K562 (cell line): Measurements from ENCODE around the gene WNT3. TPM values are rescaled to one million over a fixed set of nuclear protein-coding genes. Genes with fewer than 3 reads are reported as not detected.

Experiments
- ADNP ChIP-seq: fragments of 200-800 bp; sonication (Bioruptor generic); IDR thresholded peaks from 2 replicates; pipeline ENCODE4 v1.6.1; 2016; ENCODE audit warnings: missing genetic modification characterization, missing compliant biosample characterization
- FOSL1 ChIP-seq: fragments of 200-800 bp; sonication (Bioruptor generic); conservative IDR thresholded peaks from 2 replicates; pipeline ENCODE4 v1.6.1; 2016; ENCODE audit warnings: missing genetic modification characterization, missing compliant biosample characterization
- FOXA3 ChIP-seq, 2 experiments: fragments of 450-650 bp in 1 of 2; sonication (generic) in 1 of 2; formaldehyde crosslinking; IDR thresholded peaks in 1 of 2; conservative IDR thresholded peaks in 1 of 2; 2 replicates each; pipeline versions ENCODE4 v1.4.0 to v1.8.0; 2020 to 2022; ENCODE audit warnings: mild to moderate bottlenecking in 2 of 2, missing genetic modification reagents in 1 of 2
- FOXJ2 ChIP-seq: fragments of 200-800 bp; sonication (Bioruptor generic); IDR thresholded peaks from 2 replicates; pipeline ENCODE4 v1.6.1; 2016; ENCODE audit warnings: missing genetic modification characterization, missing compliant biosample characterization
- IFI16 ChIP-seq: fragments of 250-450 bp; sonication (Bioruptor Pico); IDR thresholded peaks from 2 replicates; pipeline ENCODE4 v2.1.2; 2022; ENCODE audit warnings: mild to moderate bottlenecking, inconsistent platforms
- MECOM ChIP-seq: fragments of 250-450 bp; sonication (Bioruptor Pico); IDR thresholded peaks from 2 replicates; pipeline ENCODE4 v1.8.0; 2022; ENCODE audit warnings: inconsistent platforms
- MTA1 ChIP-seq: fragments of 450-650 bp; IDR thresholded peaks from 2 replicates; pipeline ENCODE4 v1.6.1; 2017; ENCODE audit warnings: borderline replicate concordance
- PHF8 ChIP-seq: fragments of 200-600 bp; sonication (generic); IDR thresholded peaks from 2 replicates; pipeline ENCODE4 v1.6.1; 2012; ENCODE audit warnings: mixed run types, mild to moderate bottlenecking, inconsistent platforms, low read length, moderate library complexity, borderline replicate concordance
- PTTG1 ChIP-seq: fragments of 450-650 bp; IDR thresholded peaks from 2 replicates; pipeline ENCODE4 v1.6.1; 2016; ENCODE audit warnings: low read depth, mild to moderate bottlenecking, missing genetic modification characterization, missing compliant biosample characterization
- RBM34 ChIP-seq: fragments of 200-400 bp; formaldehyde crosslinking; IDR thresholded peaks from 2 replicates; pipeline ENCODE4 v1.6.1; 2018; ENCODE audit warnings: low read length, borderline replicate concordance; ENCODE audit not compliant: insufficient read depth
- SRSF7 ChIP-seq: fragments of 200-400 bp; formaldehyde crosslinking; optimal IDR thresholded peaks from 2 replicates; pipeline ENCODE3; 2017; ENCODE audit warnings: mild to moderate bottlenecking, low read depth, low read length
- ZFP30 ChIP-seq: fragments of 250-450 bp; sonication (Bioruptor Pico); IDR thresholded peaks from 2 replicates; pipeline ENCODE4 v1.8.0; 2022; ENCODE audit warnings: moderate library complexity, mild to moderate bottlenecking, inconsistent platforms, borderline replicate concordance
- ZNF347 ChIP-seq: fragments of 450-650 bp; formaldehyde crosslinking; IDR thresholded peaks from 2 replicates; pipeline ENCODE4 v1.4.0; 2020; ENCODE audit warnings: low read depth, mild to moderate bottlenecking, moderate library complexity
- ZNF584 ChIP-seq: fragments of 200-800 bp; sonication (Bioruptor generic); IDR thresholded peaks from 2 replicates; pipeline ENCODE4 v1.6.1; 2016; ENCODE audit warnings: low read depth, mild to moderate bottlenecking, missing genetic modification characterization, missing compliant biosample characterization
- polyA plus RNA-seq, 8 experiments: library from polyadenylated mRNA; depleted of rRNA in 4 of 8; stranded (reverse) in 5 of 8; unstranded in 3 of 8; fragments of >200 nt; fragmentation: Nextera tagmentation in 2 of 8; fragmentation: Illumina TruSeq in 1 of 8; extraction: Ambion mirVana in 2 of 8; extraction: Trizol in 1 of 8; gene quantifications; 2 replicates each; pipeline versions ENCODE4 v1.2.1 to v1.2.3, GENCODE V29; 2011 to 2014; ENCODE audit warnings: inconsistent platforms in 1 of 8, missing spikeins in 1 of 8
- total RNA-seq, 7 experiments: library from RNA; depleted of rRNA in 6 of 7; stranded (reverse); fragments of >200 nt in 6 of 7; fragmentation: Illumina TruSeq in 2 of 7; extraction: Trizol in 2 of 7; gene quantifications; 2 replicates each; pipeline versions ENCODE4 v1.2.1 to v1.2.3, GENCODE V29; 2011 to 2021; ENCODE audit warnings: low replicate concordance in 1 of 7
- TF ChIP-seq, protein P1 (sequence below): fragments of 450-650 bp; IDR thresholded peaks from 2 replicates; pipeline ENCODE4 v1.6.1; 2016; ENCODE audit warnings: low read depth

WNT3 gene
- total and polyA plus RNA-seq, 9 of the 15 experiments (the other 6 are each of a cell fraction or from before 2014, with no cell fraction given), result 1.5 to 6.1 (median 3.3) TPM

DNA sequence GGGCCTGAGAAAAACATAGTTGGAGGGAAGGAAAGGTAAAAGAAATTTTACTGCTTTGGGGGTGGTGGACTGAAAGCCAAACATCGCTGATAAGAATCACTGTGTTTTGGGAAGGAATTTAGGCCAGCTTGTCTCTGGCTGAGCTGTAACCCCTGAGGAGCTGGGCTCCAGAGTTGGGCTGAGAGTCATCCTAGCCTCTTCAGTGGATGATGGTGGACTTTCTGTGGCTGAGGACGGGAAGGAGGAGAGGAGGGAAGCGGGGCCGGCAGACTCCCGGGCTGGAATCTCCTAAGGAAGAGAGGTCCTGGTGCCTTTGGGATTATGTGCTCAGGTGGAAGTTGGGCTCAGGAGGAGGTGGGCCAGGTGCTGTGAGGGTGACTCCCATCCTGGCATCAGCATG lies 41.5 kb upstream of the WNT3 start (continued):
- TF ChIP-seq, protein P1, sequence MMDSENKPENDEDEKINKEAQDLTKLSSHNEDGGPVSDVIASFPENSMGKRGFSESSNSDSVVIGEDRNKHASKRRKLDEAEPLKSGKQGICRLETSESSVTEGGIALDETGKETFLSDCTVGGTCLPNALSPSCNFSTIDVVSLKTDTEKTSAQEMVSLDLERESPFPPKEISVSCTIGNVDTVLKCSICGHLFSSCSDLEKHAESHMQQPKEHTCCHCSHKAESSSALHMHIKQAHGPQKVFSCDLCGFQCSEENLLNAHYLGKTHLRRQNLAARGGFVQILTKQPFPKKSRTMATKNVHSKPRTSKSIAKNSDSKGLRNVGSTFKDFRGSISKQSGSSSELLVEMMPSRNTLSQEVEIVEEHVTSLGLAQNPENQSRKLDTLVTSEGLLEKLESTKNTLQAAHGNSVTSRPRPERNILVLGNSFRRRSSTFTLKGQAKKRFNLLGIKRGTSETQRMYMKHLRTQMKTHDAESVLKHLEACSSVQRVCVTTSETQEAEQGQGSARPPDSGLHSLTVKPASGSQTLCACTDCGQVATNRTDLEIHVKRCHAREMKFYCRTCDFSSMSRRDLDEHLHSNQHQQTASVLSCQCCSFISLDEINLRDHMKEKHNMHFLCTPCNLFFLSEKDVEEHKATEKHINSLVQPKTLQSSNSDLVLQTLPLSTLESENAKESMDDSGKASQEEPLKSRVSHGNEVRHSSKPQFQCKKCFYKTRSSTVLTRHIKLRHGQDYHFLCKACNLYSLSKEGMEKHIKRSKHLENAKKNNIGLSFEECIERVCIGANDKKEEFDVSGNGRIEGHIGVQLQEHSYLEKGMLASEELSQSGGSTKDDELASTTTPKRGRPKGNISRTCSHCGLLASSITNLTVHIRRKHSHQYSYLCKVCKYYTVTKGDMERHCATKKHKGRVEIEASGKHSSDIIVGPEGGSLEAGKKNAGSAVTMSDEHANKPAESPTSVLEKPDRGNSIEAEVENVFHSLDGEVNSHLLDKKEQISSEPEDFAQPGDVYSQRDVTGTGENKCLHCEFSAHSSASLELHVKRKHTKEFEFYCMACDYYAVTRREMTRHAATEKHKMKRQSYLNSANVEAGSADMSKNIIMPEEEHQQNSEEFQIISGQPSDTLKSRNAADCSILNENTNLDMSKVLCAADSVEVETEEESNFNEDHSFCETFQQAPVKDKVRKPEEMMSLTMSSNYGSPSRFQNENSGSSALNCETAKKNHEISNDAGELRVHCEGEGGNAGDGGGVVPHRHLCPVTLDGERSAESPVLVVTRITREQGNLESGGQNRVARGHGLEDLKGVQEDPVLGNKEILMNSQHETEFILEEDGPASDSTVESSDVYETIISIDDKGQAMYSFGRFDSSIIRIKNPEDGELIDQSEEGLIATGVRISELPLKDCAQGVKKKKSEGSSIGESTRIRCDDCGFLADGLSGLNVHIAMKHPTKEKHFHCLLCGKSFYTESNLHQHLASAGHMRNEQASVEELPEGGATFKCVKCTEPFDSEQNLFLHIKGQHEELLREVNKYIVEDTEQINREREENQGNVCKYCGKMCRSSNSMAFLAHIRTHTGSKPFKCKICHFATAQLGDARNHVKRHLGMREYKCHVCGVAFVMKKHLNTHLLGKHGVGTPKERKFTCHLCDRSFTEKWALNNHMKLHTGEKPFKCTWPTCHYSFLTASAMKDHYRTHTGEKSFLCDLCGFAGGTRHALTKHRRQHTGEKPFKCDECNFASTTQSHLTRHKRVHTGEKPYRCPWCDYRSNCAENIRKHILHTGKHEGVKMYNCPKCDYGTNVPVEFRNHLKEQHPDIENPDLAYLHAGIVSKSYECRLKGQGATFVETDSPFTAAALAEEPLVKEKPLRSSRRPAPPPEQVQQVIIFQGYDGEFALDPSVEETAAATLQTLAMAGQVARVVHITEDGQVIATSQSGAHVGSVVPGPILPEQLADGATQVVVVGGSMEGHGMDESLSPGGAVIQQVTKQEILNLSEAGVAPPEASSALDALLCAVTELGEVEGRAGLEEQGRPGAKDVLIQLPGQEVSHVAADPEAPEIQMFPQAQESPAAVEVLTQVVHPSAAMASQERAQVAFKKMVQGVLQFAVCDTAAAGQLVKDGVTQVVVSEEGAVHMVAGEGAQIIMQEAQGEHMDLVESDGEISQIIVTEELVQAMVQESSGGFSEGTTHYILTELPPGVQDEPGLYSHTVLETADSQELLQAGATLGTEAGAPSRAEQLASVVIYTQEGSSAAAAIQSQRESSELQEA, result no peak
- TF ChIP-seq MTA1 (no peak), IFI16 (CRISPR knock-in tag) (no peak), MECOM (CRISPR knock-in tag) (no peak), ZFP30 (CRISPR knock-in tag) (no peak), FOSL1 (tag) (no peak), RBM34 (no peak), ZNF584 (CRISPR knock-in tag) (no peak), ADNP (tag) (no peak), FOXJ2 (tag) (no peak), SRSF7 (no peak), PTTG1 (tag) (no peak), ZNF347 (CRISPR knock-in tag) (no peak), FOXA3 (CRISPR knock-in tag; conservative IDR thresholded peaks at IDR 0.05 in 1 of 2, IDR thresholded peaks at IDR 0.05 in 1 of 2) (no peak), PHF8 (no peak)
